ENCODE measurements around the gene TBL1XR1. TPM values are rescaled to one million over a fixed set of nuclear protein-coding genes. Genes with fewer than 3 reads are reported as not detected.

Gene TBL1XR1
- total RNA-seq, 1 experiment from 2014 or later = 180 TPM

DNA sequence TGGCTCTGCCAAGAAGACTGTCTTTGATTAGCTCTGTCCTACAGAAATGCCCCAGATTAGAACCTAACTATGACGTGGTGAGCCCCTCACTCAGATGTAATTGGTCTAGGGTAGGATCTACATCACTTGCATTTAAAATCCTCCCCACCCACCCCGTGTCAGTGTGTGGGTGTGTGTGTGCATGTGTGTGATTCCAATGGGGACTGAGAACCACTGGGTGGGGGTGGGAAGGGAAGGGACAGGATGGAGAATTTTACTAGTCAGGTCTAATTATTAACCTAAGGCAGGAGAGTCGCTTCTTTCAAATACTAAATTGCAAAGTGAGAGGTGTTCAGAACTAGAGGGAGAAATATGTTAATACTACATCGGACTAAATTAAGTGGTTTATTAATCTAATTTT, 91.7 kb downstream of the TBL1XR1 start:
- H3K4me3 ChIP-seq (replicated peaks in 1 of 2; ENCODE audit: low read depth in 1 of 2, low read length in 2 of 2) = no peak overlapping the region
- no peak overlapping the region for H3K9ac ChIP-seq (ENCODE audit: low read length)
- no peak overlapping the region for H2AFZ ChIP-seq (ENCODE audit: low read depth, low read length, poor library complexity, severe bottlenecking)
- no peaks in the 10 kb centered on the region for H3K36me3 ChIP-seq (ENCODE audit: control insufficient read depth in 1 of 2, insufficient read depth in 2 of 2, low read length in 2 of 2)
- H3K9me2 ChIP-seq (ENCODE audit: insufficient read depth) = no peaks in the 10 kb centered on the region; the same call in 1 of the 2 replicates
- H3K4me1 ChIP-seq (ENCODE audit: control insufficient read depth in 1 of 2, insufficient read depth in 2 of 2, low read length in 2 of 2) = no peaks in the 10 kb centered on the region
- no peaks in the 10 kb centered on the region for H3K27me3 ChIP-seq (ENCODE audit: insufficient read depth, low read length)
- no peak overlapping the region for H3K4me2 ChIP-seq (ENCODE audit: low read length)
- ChIA-PET RAD21 (ENCODE audit: low non-redundant PET in 1 of 2, low total read pairs in 2 of 2, uncharacterized antibody in 2 of 2, unreplicated experiment in 2 of 2) (no interaction called here), CTCF (no interaction called here), POLR2A (interaction anchor here (0.7 to 1.1 kb wide), 2 partner anchors 15 to 1249 kb away, joined by 3 read pairs; no protein-coding TSS in a partner anchor)
- TF ChIP-seq YY1 (IDR thresholded peaks at IDR 0.05; ENCODE audit: extremely low read depth, insufficient replicate concordance, low read depth, low read length) (no peak), FOSL1 (IDR thresholded peaks at IDR 0.05; ENCODE audit: low read depth) (no peak), TCF7L2 (IDR thresholded peaks at IDR 0.05; ENCODE audit: borderline replicate concordance, extremely low read depth, insufficient read depth, insufficient read length) (no peak), JUND (IDR thresholded peaks at IDR 0.05) (no peak), EZH2 (IDR thresholded peaks at IDR 0.05) (no peak), EGR1 (IDR thresholded peaks at IDR 0.05; ENCODE audit: low read depth) (no peak), EZH2phosphoT487 (IDR thresholded peaks at IDR 0.05; ENCODE audit: borderline replicate concordance) (no peak), RAD21 (IDR thresholded peaks at IDR 0.05; ENCODE audit: low read depth) (no peak), POLR2A (IDR thresholded peaks at IDR 0.05; ENCODE audit: borderline replicate concordance, extremely low read depth, insufficient read depth, insufficient read length) (no peak), CEBPB (IDR thresholded peaks at IDR 0.05; ENCODE audit: low read depth) (no peak), SIN3A (IDR thresholded peaks at IDR 0.05; ENCODE audit: low read depth) (no peak), POLR2AphosphoS5 (IDR thresholded peaks at IDR 0.05; ENCODE audit: low read depth, low read length) (no peak), SRF (IDR thresholded peaks at IDR 0.05; ENCODE audit: low read depth) (no peak), SP1 (IDR thresholded peaks at IDR 0.05; ENCODE audit: low read depth) (no peak), REST (IDR thresholded peaks at IDR 0.05; ENCODE audit: low read depth) (no peak), ZBTB33 (IDR thresholded peaks at IDR 0.05; ENCODE audit: extremely low read depth, insufficient replicate concordance, low read length) (no peak), ZNF274 (IDR thresholded peaks at IDR 0.05; ENCODE audit: low read depth, low read length) (no peak)
- TF ChIP-seq, protein P1, sequence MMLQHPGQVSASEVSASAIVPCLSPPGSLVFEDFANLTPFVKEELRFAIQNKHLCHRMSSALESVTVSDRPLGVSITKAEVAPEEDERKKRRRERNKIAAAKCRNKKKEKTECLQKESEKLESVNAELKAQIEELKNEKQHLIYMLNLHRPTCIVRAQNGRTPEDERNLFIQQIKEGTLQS (IDR thresholded peaks at IDR 0.05) = no peak
- TF ChIP-seq, protein P2, sequence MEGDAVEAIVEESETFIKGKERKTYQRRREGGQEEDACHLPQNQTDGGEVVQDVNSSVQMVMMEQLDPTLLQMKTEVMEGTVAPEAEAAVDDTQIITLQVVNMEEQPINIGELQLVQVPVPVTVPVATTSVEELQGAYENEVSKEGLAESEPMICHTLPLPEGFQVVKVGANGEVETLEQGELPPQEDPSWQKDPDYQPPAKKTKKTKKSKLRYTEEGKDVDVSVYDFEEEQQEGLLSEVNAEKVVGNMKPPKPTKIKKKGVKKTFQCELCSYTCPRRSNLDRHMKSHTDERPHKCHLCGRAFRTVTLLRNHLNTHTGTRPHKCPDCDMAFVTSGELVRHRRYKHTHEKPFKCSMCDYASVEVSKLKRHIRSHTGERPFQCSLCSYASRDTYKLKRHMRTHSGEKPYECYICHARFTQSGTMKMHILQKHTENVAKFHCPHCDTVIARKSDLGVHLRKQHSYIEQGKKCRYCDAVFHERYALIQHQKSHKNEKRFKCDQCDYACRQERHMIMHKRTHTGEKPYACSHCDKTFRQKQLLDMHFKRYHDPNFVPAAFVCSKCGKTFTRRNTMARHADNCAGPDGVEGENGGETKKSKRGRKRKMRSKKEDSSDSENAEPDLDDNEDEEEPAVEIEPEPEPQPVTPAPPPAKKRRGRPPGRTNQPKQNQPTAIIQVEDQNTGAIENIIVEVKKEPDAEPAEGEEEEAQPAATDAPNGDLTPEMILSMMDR (IDR thresholded peaks at IDR 0.05 in 2 of 3, conservative IDR thresholded peaks at IDR 0.05 in 1 of 3; ENCODE audit: borderline replicate concordance in 1 of 3, insufficient read depth in 1 of 3, low read depth in 2 of 3, low read length in 2 of 3) = no peak
- TF ChIP-seq, protein P3, sequence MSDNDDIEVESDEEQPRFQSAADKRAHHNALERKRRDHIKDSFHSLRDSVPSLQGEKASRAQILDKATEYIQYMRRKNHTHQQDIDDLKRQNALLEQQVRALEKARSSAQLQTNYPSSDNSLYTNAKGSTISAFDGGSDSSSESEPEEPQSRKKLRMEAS (IDR thresholded peaks at IDR 0.05) = no peak
- no peaks in the 10 kb centered on the region for H3K9me3 ChIP-seq (ENCODE audit: control insufficient read depth in 1 of 2, insufficient read depth in 1 of 2, low read depth in 1 of 2, low read length in 2 of 2)
- H3K79me2 ChIP-seq (ENCODE audit: insufficient read depth, low read length) = peaks cover 100% of the 10 kb centered on the region
- H3K27ac ChIP-seq (ENCODE audit: low read depth, low read length) = no peak overlapping the region
- intact Hi-C loops (cut with micrococcal nuclease) = no loop called here
- no peak for ATAC-seq
- peaks cover 29% of the 10 kb centered on the region; the same call in 1 of the 2 replicates for H4K20me1 ChIP-seq (ENCODE audit: insufficient read depth)
- no peak for DNase-seq (ENCODE audit: low read depth, low spot score)
- no TSS peak for BruUV-seq (replicated peaks)

All from HCT116 (cell line).